ENCODE measurements around the gene SIPA1L3. TPM values are rescaled to one million over a fixed set of nuclear protein-coding genes. Genes with fewer than 3 reads are reported as not detected.

SIPA1L3 gene
- total RNA-seq, 1 experiment from 2014 or later, result 36.0 TPM

GRCh38 chr19:38190793-38191192, 283.8 kb downstream of the SIPA1L3 start:
- BruUV-seq (replicated peaks), result no TSS peak
- Mint-ChIP-seq H3K36me3 (ENCODE audit: insufficient read depth, unreplicated experiment) (peaks cover 58% of the 10 kb centered on the region), H3K4me1 (ENCODE audit: insufficient read depth, unreplicated experiment) (peaks cover 5% of the 10 kb centered on the region), H3K9me3 (ENCODE audit: unreplicated experiment) (no peaks in the 10 kb centered on the region), H3K27me3 (ENCODE audit: insufficient read depth, unreplicated experiment) (no peaks in the 10 kb centered on the region), H3K4me3 (ENCODE audit: unreplicated experiment) (no peak overlapping the region), H3K27ac (ENCODE audit: low read depth, unreplicated experiment) (no peak overlapping the region)
- intact Hi-C loops (cut with micrococcal nuclease), result no loop called here
- no peak for DNase-seq (ENCODE audit: unreplicated experiment)
- TF ChIP-seq CTCF (IDR thresholded peaks at IDR 0.05; ENCODE audit: unreplicated experiment), result no peak
- CTCF ChIA-PET, result interaction anchor here (0.7 to 1.1 kb wide), 2 partner anchors 26 to 65 kb away, joined by 3 to 4 read pairs; no protein-coding TSS in a partner anchor
- POLR2A ChIA-PET, result no interaction called here

DNA sequence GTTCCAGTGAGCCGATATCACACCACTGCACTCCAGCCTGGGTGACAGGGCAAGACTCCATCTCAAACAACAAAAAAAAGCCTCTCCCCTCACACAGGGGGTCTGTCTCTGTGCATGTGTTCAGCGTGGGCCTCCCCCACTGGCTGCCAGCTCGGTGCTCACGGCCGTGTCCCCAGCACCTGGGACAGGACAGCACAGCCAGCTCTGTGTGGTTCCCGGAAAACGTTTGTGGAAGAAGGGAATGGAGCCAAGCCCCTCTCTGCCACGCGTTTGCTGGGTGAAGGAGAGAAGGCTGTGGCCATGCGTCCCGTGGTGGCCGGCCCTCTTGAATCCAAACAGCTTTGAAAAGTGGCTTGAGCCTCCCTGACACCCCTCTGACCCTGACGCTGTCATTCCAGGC, 284.7 kb downstream of the SIPA1L3 start:
- DNase-seq (ENCODE audit: unreplicated experiment), result no peak
- ChIA-PET CTCF (interaction anchor here (1.1 kb wide), 1 partner anchor 27 kb away, joined by 4 read pairs; no protein-coding TSS in a partner anchor), POLR2A (no interaction called here)
- H3K27me3 Mint-ChIP-seq (ENCODE audit: insufficient read depth, unreplicated experiment), result no peaks in the 10 kb centered on the region
- peaks cover 5% of the 10 kb centered on the region for H3K4me1 Mint-ChIP-seq (ENCODE audit: insufficient read depth, unreplicated experiment)
- intact Hi-C loops (cut with micrococcal nuclease), result no loop called here
- H3K36me3 Mint-ChIP-seq (ENCODE audit: insufficient read depth, unreplicated experiment), result peaks cover 53% of the 10 kb centered on the region
- no peak for TF ChIP-seq CTCF (IDR thresholded peaks at IDR 0.05; ENCODE audit: unreplicated experiment)
- no TSS peak for BruUV-seq (replicated peaks)
- no peaks in the 10 kb centered on the region for H3K9me3 Mint-ChIP-seq (ENCODE audit: unreplicated experiment)
- no peak overlapping the region for H3K4me3 Mint-ChIP-seq (ENCODE audit: unreplicated experiment)
- no peak overlapping the region for H3K27ac Mint-ChIP-seq (ENCODE audit: low read depth, unreplicated experiment)

- Mint-ChIP-seq H3K27me3 (ENCODE audit: insufficient read depth, unreplicated experiment) (no peaks in the 10 kb centered on the region), H3K4me1 (ENCODE audit: insufficient read depth, unreplicated experiment) (peaks cover 5% of the 10 kb centered on the region), H3K27ac (ENCODE audit: low read depth, unreplicated experiment) (no peak overlapping the region), H3K4me3 (ENCODE audit: unreplicated experiment) (no peak overlapping the region), H3K9me3 (ENCODE audit: unreplicated experiment) (no peaks in the 10 kb centered on the region), H3K36me3 (ENCODE audit: insufficient read depth, unreplicated experiment) (peaks cover 46% of the 10 kb centered on the region)
- POLR2A ChIA-PET, result no interaction called here
- no peak for TF ChIP-seq CTCF (IDR thresholded peaks at IDR 0.05; ENCODE audit: unreplicated experiment)
- no peak for DNase-seq (ENCODE audit: unreplicated experiment)
- intact Hi-C loops (cut with micrococcal nuclease), result no loop called here
- CTCF ChIA-PET, result interaction anchor here (1.0 kb wide), 1 partner anchor 59 kb away, joined by 4 read pairs; no protein-coding TSS in a partner anchor
- BruUV-seq (replicated peaks), result no TSS peak
These were observed 286.4 kb downstream of the SIPA1L3 start for GRCh38 chr19:38193445-38193844.

- CTCF ChIA-PET, result interaction anchor here (0.5 kb wide), 1 partner anchor 1107 kb away, joined by 3 read pairs; no protein-coding TSS in a partner anchor
- Mint-ChIP-seq H3K27ac (ENCODE audit: low read depth, unreplicated experiment) (no peak overlapping the region), H3K9me3 (ENCODE audit: unreplicated experiment) (no peaks in the 10 kb centered on the region), H3K4me3 (ENCODE audit: unreplicated experiment) (no peak overlapping the region), H3K27me3 (ENCODE audit: insufficient read depth, unreplicated experiment) (no peaks in the 10 kb centered on the region), H3K4me1 (ENCODE audit: insufficient read depth, unreplicated experiment) (peaks cover under 1% of the 10 kb centered on the region), H3K36me3 (ENCODE audit: insufficient read depth, unreplicated experiment) (peaks cover 44% of the 10 kb centered on the region)
- TF ChIP-seq CTCF (IDR thresholded peaks at IDR 0.05; ENCODE audit: unreplicated experiment), result no peak
- BruUV-seq (replicated peaks), result no TSS peak
- POLR2A ChIA-PET, result interaction anchor here (0.9 kb wide), 1 partner anchor 11 kb away, joined by 4 read pairs; no protein-coding TSS in a partner anchor
- intact Hi-C loops (cut with micrococcal nuclease), result no loop called here
- DNase-seq (ENCODE audit: unreplicated experiment), result no peak
These were observed 287.2 kb downstream of the SIPA1L3 start for GRCh38 chr19:38194061-38194701.
